ENCODE data around the gene SLC6A18. TPM values are rescaled to one million over a fixed set of nuclear protein-coding genes. Genes with fewer than 3 reads are reported as not detected.

Gene SLC6A18
- total and polyA plus RNA-seq, 2 of the 4 experiments (the other 2 are of a cell fraction), result not detected

DNA sequence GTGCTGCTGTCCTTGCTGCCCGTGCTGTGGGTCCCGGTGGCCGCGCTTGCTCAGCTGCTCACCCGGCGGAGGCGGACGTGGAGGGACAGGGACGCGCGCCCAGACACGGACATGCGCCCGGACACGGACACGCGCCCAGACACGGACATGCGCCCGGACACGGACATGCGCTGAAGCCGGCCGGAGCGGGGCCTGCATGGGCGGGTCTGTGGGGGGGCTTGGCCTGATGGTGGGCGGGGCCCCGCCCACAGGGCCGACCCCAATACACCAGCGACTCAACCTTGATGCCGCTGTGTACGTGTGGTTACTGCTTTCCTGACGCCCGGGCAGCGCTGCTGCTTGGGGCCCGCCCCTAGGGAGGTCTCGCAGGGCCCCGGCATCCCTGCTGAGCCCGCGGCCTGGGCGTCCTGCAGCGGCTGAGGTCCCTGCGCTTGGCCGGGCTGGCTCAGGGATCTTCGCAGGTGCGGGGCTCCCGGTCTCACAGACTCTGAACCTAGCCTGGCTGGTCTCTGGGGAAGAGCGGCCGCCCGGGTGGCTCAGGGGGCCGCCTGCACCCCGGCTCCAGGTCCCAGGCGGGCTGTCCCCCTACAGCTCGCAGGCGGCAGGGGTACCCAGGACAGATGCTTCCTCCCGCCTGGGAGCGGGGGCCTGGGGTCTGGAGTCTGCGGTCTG is 20.9 kb downstream of the SLC6A18 start:
- no peak overlapping the region for H2BK15ac ChIP-seq (ENCODE audit: low read depth, low read length)
- H4K20me1 ChIP-seq (ENCODE audit: insufficient read depth, low read length), result no peaks in the 10 kb centered on the region
- H4K8ac ChIP-seq (ENCODE audit: low read depth in 2 of 2, low read length in 2 of 2), result no peak overlapping the region
- BruUV-seq (replicated peaks), result no TSS peak
- H2AK9ac ChIP-seq (replicated peaks; ENCODE audit: low read depth, low read length, poor library complexity), result no peak overlapping the region
- in situ Hi-C loops (cut with MboI; ENCODE audit: low sequenced_read_pairs), result no loop called here
- H3K18ac ChIP-seq (ENCODE audit: low read depth, low read length), result no peak overlapping the region
- H2BK20ac ChIP-seq (ENCODE audit: low read depth, low read length), result no peak overlapping the region
- H3K4me3 ChIP-seq (ENCODE audit: insufficient read depth, low read depth, low read length), result no peak overlapping the region
- intact Hi-C loops (cut with micrococcal nuclease), result no loop called here
- ATAC-seq (ENCODE audit: low read depth) (no peak), DNase-seq (no peak)
- no peak overlapping the region for H2AFZ ChIP-seq (replicated peaks; ENCODE audit: low read length, poor library complexity)
- H3K4me2 ChIP-seq (ENCODE audit: low read depth, low read length), result no peak overlapping the region
- no peaks in the 10 kb centered on the region for H3K9me1 ChIP-seq (ENCODE audit: insufficient read depth, low read length)
- no peak overlapping the region for H2AK5ac ChIP-seq (ENCODE audit: low read depth, low read length)
- TF ChIP-seq MXI1 (IDR thresholded peaks at IDR 0.05; ENCODE audit: borderline replicate concordance, low read depth, low read length) (no peak), MAFK (IDR thresholded peaks at IDR 0.05; ENCODE audit: low read depth, low read length) (no peak), RAD21 (IDR thresholded peaks at IDR 0.05; ENCODE audit: low read length) (no peak), NFE2L2 (IDR thresholded peaks at IDR 0.05; ENCODE audit: low read depth, low read length) (no peak), SMC3 (IDR thresholded peaks at IDR 0.05; ENCODE audit: low read depth, low read length) (no peak), BHLHE40 (IDR thresholded peaks at IDR 0.05; ENCODE audit: low read depth, low read length) (no peak), FOS (IDR thresholded peaks at IDR 0.05; ENCODE audit: low read depth, low read length) (no peak), RCOR1 (IDR thresholded peaks at IDR 0.05; ENCODE audit: insufficient replicate concordance, low read length) (no peak), CHD1 (IDR thresholded peaks at IDR 0.05; ENCODE audit: low read depth, low read length) (no peak), POLR2A (IDR thresholded peaks at IDR 0.05; ENCODE audit: low read depth, low read length) (no peak), MAZ (IDR thresholded peaks at IDR 0.05; ENCODE audit: borderline replicate concordance, low read depth, low read length) (no peak)
- TF ChIP-seq, protein P1, sequence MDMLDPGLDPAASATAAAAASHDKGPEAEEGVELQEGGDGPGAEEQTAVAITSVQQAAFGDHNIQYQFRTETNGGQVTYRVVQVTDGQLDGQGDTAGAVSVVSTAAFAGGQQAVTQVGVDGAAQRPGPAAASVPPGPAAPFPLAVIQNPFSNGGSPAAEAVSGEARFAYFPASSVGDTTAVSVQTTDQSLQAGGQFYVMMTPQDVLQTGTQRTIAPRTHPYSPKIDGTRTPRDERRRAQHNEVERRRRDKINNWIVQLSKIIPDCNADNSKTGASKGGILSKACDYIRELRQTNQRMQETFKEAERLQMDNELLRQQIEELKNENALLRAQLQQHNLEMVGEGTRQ (IDR thresholded peaks at IDR 0.05; ENCODE audit: low read depth, low read length), result no peak
- TF ChIP-seq, protein P2, sequence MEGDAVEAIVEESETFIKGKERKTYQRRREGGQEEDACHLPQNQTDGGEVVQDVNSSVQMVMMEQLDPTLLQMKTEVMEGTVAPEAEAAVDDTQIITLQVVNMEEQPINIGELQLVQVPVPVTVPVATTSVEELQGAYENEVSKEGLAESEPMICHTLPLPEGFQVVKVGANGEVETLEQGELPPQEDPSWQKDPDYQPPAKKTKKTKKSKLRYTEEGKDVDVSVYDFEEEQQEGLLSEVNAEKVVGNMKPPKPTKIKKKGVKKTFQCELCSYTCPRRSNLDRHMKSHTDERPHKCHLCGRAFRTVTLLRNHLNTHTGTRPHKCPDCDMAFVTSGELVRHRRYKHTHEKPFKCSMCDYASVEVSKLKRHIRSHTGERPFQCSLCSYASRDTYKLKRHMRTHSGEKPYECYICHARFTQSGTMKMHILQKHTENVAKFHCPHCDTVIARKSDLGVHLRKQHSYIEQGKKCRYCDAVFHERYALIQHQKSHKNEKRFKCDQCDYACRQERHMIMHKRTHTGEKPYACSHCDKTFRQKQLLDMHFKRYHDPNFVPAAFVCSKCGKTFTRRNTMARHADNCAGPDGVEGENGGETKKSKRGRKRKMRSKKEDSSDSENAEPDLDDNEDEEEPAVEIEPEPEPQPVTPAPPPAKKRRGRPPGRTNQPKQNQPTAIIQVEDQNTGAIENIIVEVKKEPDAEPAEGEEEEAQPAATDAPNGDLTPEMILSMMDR (conservative IDR thresholded peaks at IDR 0.05; ENCODE audit: low read depth, low read length), result no peak
- TF ChIP-seq, protein P3, sequence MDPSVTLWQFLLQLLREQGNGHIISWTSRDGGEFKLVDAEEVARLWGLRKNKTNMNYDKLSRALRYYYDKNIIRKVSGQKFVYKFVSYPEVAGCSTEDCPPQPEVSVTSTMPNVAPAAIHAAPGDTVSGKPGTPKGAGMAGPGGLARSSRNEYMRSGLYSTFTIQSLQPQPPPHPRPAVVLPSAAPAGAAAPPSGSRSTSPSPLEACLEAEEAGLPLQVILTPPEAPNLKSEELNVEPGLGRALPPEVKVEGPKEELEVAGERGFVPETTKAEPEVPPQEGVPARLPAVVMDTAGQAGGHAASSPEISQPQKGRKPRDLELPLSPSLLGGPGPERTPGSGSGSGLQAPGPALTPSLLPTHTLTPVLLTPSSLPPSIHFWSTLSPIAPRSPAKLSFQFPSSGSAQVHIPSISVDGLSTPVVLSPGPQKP (IDR thresholded peaks at IDR 0.05; ENCODE audit: borderline replicate concordance, low read depth, low read length), result no peak
- H2BK120ac ChIP-seq (ENCODE audit: low read depth, low read length), result no peak overlapping the region
- no peak overlapping the region for H3K14ac ChIP-seq (replicated peaks; ENCODE audit: low read depth, low read length)
- no peak overlapping the region for H4K91ac ChIP-seq (ENCODE audit: insufficient read depth, low read depth, low read length)
- no peaks in the 10 kb centered on the region for H3K9me3 ChIP-seq (ENCODE audit: control insufficient read depth, insufficient read depth, low read length)
- no peak overlapping the region for H4K5ac ChIP-seq (ENCODE audit: low read depth, low read length)
- peaks cover 5% of the 10 kb centered on the region; the same call in 1 of the 2 replicates for H3K27me3 ChIP-seq (ENCODE audit: control insufficient read depth, insufficient read depth, low read length)
- no peak overlapping the region for H3K9ac ChIP-seq (ENCODE audit: low read depth, low read length)
- H3K4ac ChIP-seq (ENCODE audit: low read depth, low read length), result no peak overlapping the region
- H3K56ac ChIP-seq (ENCODE audit: extremely low read depth, insufficient read depth, low read length), result no peak overlapping the region
- H3K23ac ChIP-seq (ENCODE audit: low read depth, low read length), result no peak overlapping the region
- ChIA-PET CTCF (interaction anchor here (0.6 kb wide), 1 partner anchor 71 kb away, joined by 3 read pairs; no protein-coding TSS in a partner anchor), POLR2A (ENCODE audit: unreplicated experiment) (no interaction called here)
- no peaks in the 10 kb centered on the region for H3K36me3 ChIP-seq (ENCODE audit: control insufficient read depth, insufficient read depth, low read length)
- dilution Hi-C loops (cut with HindIII; ENCODE audit: low sequenced_read_pairs, unreplicated experiment), result no loop called here
- no peak overlapping the region for H2BK5ac ChIP-seq (ENCODE audit: low read depth, low read length, poor library complexity, severe bottlenecking)
- no peaks in the 10 kb centered on the region for H3K79me1 ChIP-seq (ENCODE audit: low read depth in 1 of 2, low read length in 2 of 2)
- no peaks in the 10 kb centered on the region for H3K4me1 ChIP-seq (ENCODE audit: control insufficient read depth, insufficient read depth, low read length)
- no peak overlapping the region for H3K27ac ChIP-seq (ENCODE audit: insufficient read depth, low read length)
- 26% methylated on average over 24 of the region's 58 CpGs; no CpG with 5 or more reads in 1 of the 2 experiments for WGBS, 2 experiments (ENCODE audit: extremely low coverage in 2 of 2, insufficient read length in 1 of 2)
